H9 (cell line): ENCODE measurements around the gene DEPP1. TPM values are rescaled to one million over a fixed set of nuclear protein-coding genes. Genes with fewer than 3 reads are reported as not detected.

ENCODE experiments used
- DNase-seq: peaks from one replicate; pipeline ENCODE4 v3.0.0-alpha.2; 2017
- H2AFZ ChIP-seq: one replicate; pipeline ENCODE4 v1.6.1; 2013; ENCODE audit warnings: mild to moderate bottlenecking, low read length, control low read depth, moderate library complexity
- H2AK5ac ChIP-seq: 2 replicates; pipeline ENCODE4 v1.6.1; 2013; ENCODE audit warnings: low read length, control low read depth, mixed read lengths; ENCODE audit not compliant: insufficient read length
- H2BK120ac ChIP-seq: one replicate; pipeline ENCODE4 v1.6.1; 2013; ENCODE audit warnings: low read depth, mild to moderate bottlenecking, low read length, control low read depth, inconsistent platforms; ENCODE audit not compliant: poor library complexity, severe bottlenecking
- H2BK12ac ChIP-seq: 2 replicates; pipeline ENCODE4 v1.6.1; 2013; ENCODE audit warnings: low read length, control low read depth, mixed read lengths, low read depth; ENCODE audit not compliant: insufficient read length
- H2BK15ac ChIP-seq: 2 replicates; pipeline ENCODE4 v1.6.1; 2013; ENCODE audit warnings: low read depth, low read length, control low read depth
- H2BK20ac ChIP-seq: one replicate; pipeline ENCODE4 v1.6.1; 2013; ENCODE audit warnings: low read depth, mild to moderate bottlenecking, low read length, control low read depth, inconsistent platforms; ENCODE audit not compliant: poor library complexity, severe bottlenecking
- H2BK5ac ChIP-seq: 2 replicates; pipeline ENCODE4 v1.6.1; 2013; ENCODE audit warnings: low read length, control low read depth, mixed read lengths; ENCODE audit not compliant: insufficient read length
- H3K14ac ChIP-seq: 2 replicates; pipeline ENCODE4 v1.6.1; 2013; ENCODE audit warnings: low read length, control low read depth; ENCODE audit not compliant: insufficient read depth
- H3K18ac ChIP-seq: 2 replicates; pipeline ENCODE4 v1.6.1; 2013; ENCODE audit warnings: low read depth, mild to moderate bottlenecking, mixed read lengths, low read length, control low read depth; ENCODE audit not compliant: insufficient read length
- H3K23ac ChIP-seq: 2 replicates; pipeline ENCODE4 v1.6.1; 2013; ENCODE audit warnings: low read length, control low read depth, mixed read lengths, low read depth; ENCODE audit not compliant: insufficient read length
- H3K23me2 ChIP-seq: 2 replicates; pipeline ENCODE4 v1.6.1; 2013; ENCODE audit warnings: low read depth, mild to moderate bottlenecking, mixed read lengths, low read length, control low read depth; ENCODE audit not compliant: insufficient read length, poor library complexity, severe bottlenecking
- H3K27ac ChIP-seq: 2 replicates; pipeline ENCODE4 v1.5.1; 2013; ENCODE audit warnings: low read length, control low read depth, mixed read lengths, low read depth; ENCODE audit not compliant: insufficient read length
- H3K27me3 ChIP-seq: 2 replicates; pipeline ENCODE4 v1.6.1; 2013; ENCODE audit warnings: low read length, control low read depth, inconsistent platforms; ENCODE audit not compliant: insufficient read depth
- H3K4ac ChIP-seq: 2 replicates; pipeline ENCODE4 v1.6.1; 2013; ENCODE audit warnings: low read depth, mild to moderate bottlenecking, control low read depth, inconsistent platforms, low read length, moderate library complexity
- H3K4me1 ChIP-seq: 2 replicates; pipeline ENCODE4 v1.6.1; 2013; ENCODE audit warnings: low read length, control low read depth, inconsistent platforms; ENCODE audit not compliant: insufficient read depth
- H3K4me2 ChIP-seq: 2 replicates; pipeline ENCODE4 v1.6.1; 2013; ENCODE audit warnings: low read length, control low read depth, mixed read lengths; ENCODE audit not compliant: insufficient read length, insufficient read depth
- H3K56ac ChIP-seq: 2 replicates; pipeline ENCODE4 v1.6.1; 2013; ENCODE audit warnings: low read depth, mild to moderate bottlenecking, mixed read lengths, low read length, control low read depth; ENCODE audit not compliant: insufficient read length
- H3K79me1 ChIP-seq: 2 replicates; pipeline ENCODE4 v1.6.1; 2013; ENCODE audit warnings: low read depth, mild to moderate bottlenecking, moderate library complexity, low read length, control low read depth, inconsistent platforms; ENCODE audit not compliant: insufficient read depth, poor library complexity, severe bottlenecking
- H3K79me2 ChIP-seq: 2 replicates; pipeline ENCODE4 v1.6.1; 2013; ENCODE audit warnings: low read length, control low read depth, inconsistent platforms; ENCODE audit not compliant: insufficient read depth
- H3K9ac ChIP-seq: 2 replicates; pipeline ENCODE4 v1.6.1; 2013; ENCODE audit warnings: low read length, control low read depth, mixed read lengths; ENCODE audit not compliant: insufficient read length; ENCODE audit errors: extremely low read depth
- H3K9me3 ChIP-seq: one replicate; pipeline ENCODE4 v1.6.1; 2013; ENCODE audit warnings: low read depth, low read length, inconsistent platforms; ENCODE audit not compliant: control insufficient read depth
- H3T11ph ChIP-seq: one replicate; pipeline ENCODE4 v1.6.1; 2013; ENCODE audit warnings: mild to moderate bottlenecking, low read length, control low read depth, inconsistent platforms
- H4K20me1 ChIP-seq: one replicate; pipeline ENCODE4 v1.6.1; 2013; ENCODE audit not compliant: control insufficient read depth, insufficient read length, insufficient read depth
- H4K5ac ChIP-seq: 2 replicates; pipeline ENCODE4 v1.6.1; 2013; ENCODE audit warnings: low read depth, mild to moderate bottlenecking, mixed read lengths, low read length, control low read depth; ENCODE audit not compliant: insufficient read length
- H4K8ac ChIP-seq: replicated peaks from 2 replicates; pipeline ENCODE4 v1.6.1; 2013; ENCODE audit warnings: low read length, control low read depth, mixed read lengths, low read depth; ENCODE audit not compliant: insufficient read length
- H4K91ac ChIP-seq: 2 replicates; pipeline ENCODE4 v1.6.1; 2013; ENCODE audit warnings: low read depth, mild to moderate bottlenecking, moderate library complexity, mixed read lengths, low read length, control low read depth; ENCODE audit not compliant: insufficient read length
- H3K27ac Mint-ChIP-seq, 3 experiments: 2 replicates in 2 of 3; 3 replicates in 1 of 3; pipeline ENCODE4 v1.8.0; 2020 to 2021; ENCODE audit warnings: mixed read lengths in 3 of 3, mild to moderate bottlenecking in 1 of 3, moderate library complexity in 1 of 3
- H3K27me3 Mint-ChIP-seq: 2 replicates; pipeline ENCODE4 v1.8.0; 2021; ENCODE audit warnings: low read depth, mild to moderate bottlenecking, moderate library complexity, mixed read lengths
- H3K36me3 Mint-ChIP-seq, 3 experiments: 2 replicates in 2 of 3; 3 replicates in 1 of 3; pipeline ENCODE4 v1.8.0; 2020 to 2021; ENCODE audit warnings: low read depth in 3 of 3, mixed read lengths in 3 of 3; ENCODE audit not compliant: insufficient read depth in 1 of 3
- H3K4me1 Mint-ChIP-seq, 2 experiments: 2 replicates each; pipeline ENCODE4 v1.8.0; 2020; ENCODE audit warnings: mixed read lengths in 2 of 2
- H3K4me3 Mint-ChIP-seq, 2 experiments: 2 replicates in 1 of 2; 3 replicates in 1 of 2; pipeline ENCODE4 v1.8.0; 2020 to 2021; ENCODE audit warnings: mild to moderate bottlenecking in 2 of 2, mixed read lengths in 2 of 2, moderate library complexity in 1 of 2
- H3K9me3 Mint-ChIP-seq, 2 experiments: 2 replicates in 1 of 2; 3 replicates in 1 of 2; pipeline ENCODE4 v1.8.0; 2020; ENCODE audit warnings: mild to moderate bottlenecking in 2 of 2, mixed read lengths in 2 of 2, moderate library complexity in 1 of 2
- CTCF ChIP-seq: fragments of 200-600 bp; sonication (generic); conservative IDR thresholded peaks from 3 replicates; pipeline ENCODE4 v1.8.0; 2021; ENCODE audit warnings: antibody characterized with exemption, mild to moderate bottlenecking
- total RNA-seq: library from RNA; stranded (reverse); gene quantifications from 2 replicates; pipeline ENCODE4 v1.2.1, GENCODE V29; 2021

Gene DEPP1
- total RNA-seq, 1 experiment from 2014 or later: 2.4 TPM

GRCh38 chr10:44954962-44955361, 23.6 kb downstream of the DEPP1 start:
- Histone ChIP-seq H2BK15ac (no peak overlapping the region), H3K56ac (no peak overlapping the region), H3K4ac (no peak overlapping the region), H3K27ac (no peak overlapping the region), H2AK5ac (no peak overlapping the region), H3K23ac (no peak overlapping the region), H3K23me2 (peaks cover 10% of the 10 kb centered on the region), H3K14ac (no peak overlapping the region), H2BK12ac (no peak overlapping the region), H2BK20ac (no peak overlapping the region), H3K27me3 (no peaks in the 10 kb centered on the region), H3K18ac (no peak overlapping the region), H2AFZ (no peak overlapping the region), H2BK5ac (no peak overlapping the region), H3K9me3 (no peaks in the 10 kb centered on the region), H2BK120ac (no peak overlapping the region), H3T11ph (no peak overlapping the region), H3K9ac (no peak overlapping the region), H3K4me2 (no peak overlapping the region), H3K79me1 (no peaks in the 10 kb centered on the region), H4K20me1 (no peaks in the 10 kb centered on the region), H3K4me1 (peaks cover 8% of the 10 kb centered on the region), H4K91ac (no peak overlapping the region), H4K8ac (no peak overlapping the region), H4K5ac (no peak overlapping the region), H3K79me2 (no peaks in the 10 kb centered on the region)
- no peak overlapping the region; a peak in 1 of 5 replicates for H3K4me3 Mint-ChIP-seq
- H3K9me3 Mint-ChIP-seq: no peaks in the 10 kb centered on the region
- H3K4me1 Mint-ChIP-seq: peaks cover 33% of the 10 kb centered on the region in 2 experiments
- DNase-seq: no peak
- H3K27me3 Mint-ChIP-seq: no peaks in the 10 kb centered on the region; the same call in 1 of the 2 replicates
- peaks cover 5 to 18% (median 9%) of the 10 kb centered on the region in 3 experiments; a peak in 6 of 7 replicates for H3K36me3 Mint-ChIP-seq
- no peak for TF ChIP-seq CTCF
- H3K27ac Mint-ChIP-seq: no peak overlapping the region; a peak in 1 of 7 replicates
